SK-N-SH (cell line): ENCODE results near the gene ARHGEF7. TPM values are rescaled to one million over a fixed set of nuclear protein-coding genes. Genes with fewer than 3 reads are reported as not detected.

Experiments
- CTCF ChIA-PET: fragments of 300-600, 350-600 bp; formaldehyde crosslinking; extraction: SDS; loops from one replicate; lab custom pipeline; 2021; lab: Yijun Ruan, JAX
- POLR2A ChIA-PET: fragments of 350-600 bp; sonication (Branson Sonifier 250); formaldehyde crosslinking; extraction: SDS; loops from one replicate; lab custom pipeline; 2020; ENCODE audit warnings: antibody characterized with exemption, inconsistent platforms; lab: Yijun Ruan, JAX
- DNase-seq: peaks from one replicate; pipeline ENCODE4 v3.0.0; 2012
- H2AFZ ChIP-seq: fragments of 200-600 bp; sonication (generic); 2 replicates; pipeline ENCODE4 v1.8.1; 2016; ENCODE audit warnings: antibody characterized with exemption, mild to moderate bottlenecking, low read depth
- H3F3A ChIP-seq: fragments of 200-600 bp; sonication (generic); replicated peaks from 2 replicates; pipeline ENCODE3; 2016; ENCODE audit warnings: antibody characterized with exemption, mild to moderate bottlenecking; ENCODE audit not compliant: insufficient read depth
- H3K27ac ChIP-seq, 2 experiments: fragments of 200-500 bp in 1 of 2; fragments of 200-600 bp in 1 of 2; sonication (Bioruptor generic) in 1 of 2; sonication (generic), shearing (Covaris generic) in 1 of 2; 2 replicates each; pipeline versions ENCODE4 v1.5.1 to v1.6.1; 2014 to 2016; ENCODE audit warnings: low read depth in 2 of 2, inconsistent platforms in 1 of 2, low read length in 1 of 2, mild to moderate bottlenecking in 1 of 2, mixed read lengths in 1 of 2
- H3K27me3 ChIP-seq: fragments of 200-600 bp; sonication (generic), shearing (Covaris generic); 2 replicates; pipeline ENCODE4 v1.6.1; 2016; ENCODE audit warnings: mixed run types; ENCODE audit not compliant: insufficient read depth
- H3K36me3 ChIP-seq, 2 experiments: fragments of 200-500 bp in 1 of 2; fragments of 200-600 bp in 1 of 2; sonication (Bioruptor generic) in 1 of 2; sonication (generic) in 1 of 2; replicated peaks in 1 of 2; 2 replicates each; pipeline versions ENCODE3 to v1.5.1; 2014 to 2016; ENCODE audit warnings: low read length in 1 of 2, mild to moderate bottlenecking in 1 of 2; ENCODE audit not compliant: insufficient read depth in 2 of 2, control insufficient read depth in 1 of 2
- H3K4me1 ChIP-seq, 2 experiments: fragments of 200-500 bp in 1 of 2; fragments of 200-600 bp in 1 of 2; sonication (Bioruptor generic) in 1 of 2; sonication (generic), shearing (Covaris generic) in 1 of 2; 2 replicates each; pipeline versions ENCODE4 v1.5.1 to v1.6.1; 2014 to 2016; ENCODE audit warnings: low read depth in 1 of 2, low read length in 1 of 2, mixed run types in 1 of 2; ENCODE audit not compliant: insufficient read depth in 2 of 2, control insufficient read depth in 1 of 2
- H3K4me2 ChIP-seq: fragments of 200-600 bp; sonication (generic), shearing (Covaris generic); 2 replicates; pipeline ENCODE4 v1.6.1; 2017; ENCODE audit warnings: mixed run types
- H3K4me3 ChIP-seq, 2 experiments: fragments of 200-500 bp in 1 of 2; fragments of 200-600 bp in 1 of 2; sonication (Bioruptor generic) in 1 of 2; sonication (generic), shearing (Covaris generic) in 1 of 2; 2 replicates each; pipeline versions ENCODE4 v1.5.1 to v1.8.1; 2014 to 2016; ENCODE audit warnings: low read depth in 2 of 2, inconsistent platforms in 1 of 2, low read length in 1 of 2, mild to moderate bottlenecking in 1 of 2, mixed read lengths in 1 of 2, moderate library complexity in 1 of 2
- H3K79me2 ChIP-seq: fragments of 200-600 bp; sonication (generic); 2 replicates; pipeline ENCODE4 v1.8.1; 2017; ENCODE audit warnings: mild to moderate bottlenecking; ENCODE audit not compliant: insufficient read depth
- H3K9ac ChIP-seq: fragments of 200-600 bp; sonication (generic); 2 replicates; pipeline ENCODE4 v1.6.1; 2017; ENCODE audit warnings: mixed run types
- H3K9me2 ChIP-seq: fragments of 200-600 bp; sonication (generic); 2 replicates; pipeline ENCODE4 v1.6.1; 2017; ENCODE audit warnings: mixed run types
- H3K9me3 ChIP-seq: fragments of 200-600 bp; sonication (generic); 2 replicates; pipeline ENCODE4 v1.6.1; 2017; ENCODE audit warnings: mixed run types, mild to moderate bottlenecking, moderate library complexity
- H4K20me1 ChIP-seq: fragments of 200-600 bp; sonication (generic); 2 replicates; pipeline ENCODE4 v1.6.1; 2017; ENCODE audit warnings: mild to moderate bottlenecking, mixed run types; ENCODE audit not compliant: insufficient read depth
- CHD2 ChIP-seq: fragments of 150-350 bp; IDR thresholded peaks from 2 replicates; pipeline ENCODE4 v1.6.1; 2018; ENCODE audit warnings: low read length; ENCODE audit not compliant: partially characterized antibody
- EP300 ChIP-seq, 2 experiments: IDR thresholded peaks; 2 replicates each; pipeline versions ENCODE4 v1.4.0 to v1.6.1; 2012; ENCODE audit warnings: borderline replicate concordance in 1 of 2, low read depth in 1 of 2, low read length in 1 of 2
- FOXJ3 ChIP-seq: sonication (generic); formaldehyde crosslinking; IDR thresholded peaks from 2 replicates; pipeline ENCODE4 v1.5.1; 2020; ENCODE audit warnings: mild to moderate bottlenecking, missing genetic modification reagents
- FOXM1 ChIP-seq: IDR thresholded peaks from 2 replicates; pipeline ENCODE4 v1.4.0; 2012; ENCODE audit warnings: low read depth, mild to moderate bottlenecking
- GATA2 ChIP-seq: sonication (generic); formaldehyde crosslinking; IDR thresholded peaks from 2 replicates; pipeline ENCODE4 v1.5.0; 2020; ENCODE audit warnings: mild to moderate bottlenecking, missing genetic modification reagents
- NFIC ChIP-seq: IDR thresholded peaks from 2 replicates; pipeline ENCODE4 v1.4.0; 2012; ENCODE audit warnings: borderline replicate concordance
- NRF1 ChIP-seq: IDR thresholded peaks from 2 replicates; pipeline ENCODE4 v1.6.1; 2012; ENCODE audit warnings: low read depth, mild to moderate bottlenecking, low read length
- RCOR1 ChIP-seq: fragments of 150-350 bp; IDR thresholded peaks from 2 replicates; pipeline ENCODE4 v1.6.1; 2017; ENCODE audit warnings: antibody characterized with exemption, low read length
- REST ChIP-seq: IDR thresholded peaks from 2 replicates; pipeline ENCODE4 v1.6.1; 2012; ENCODE audit warnings: mild to moderate bottlenecking, low read depth, low read length, moderate library complexity
- RFX5 ChIP-seq: IDR thresholded peaks from 2 replicates; pipeline ENCODE4 v1.6.1; 2012; ENCODE audit warnings: mild to moderate bottlenecking, improper control_type of control experiment, low read length
- SMC3 ChIP-seq: IDR thresholded peaks from 2 replicates; pipeline ENCODE4 v1.6.1; 2012; ENCODE audit warnings: low read depth, low read length, improper control_type of control experiment
- TCF12 ChIP-seq: IDR thresholded peaks from 2 replicates; pipeline ENCODE4 v1.4.0; 2012
- USF2 ChIP-seq: fragments of 150-350 bp; IDR thresholded peaks from 2 replicates; pipeline ENCODE4 v1.6.1; 2017; ENCODE audit warnings: antibody characterized with exemption, low read length, low read depth, borderline replicate concordance
- ZBTB33 ChIP-seq: IDR thresholded peaks from 2 replicates; pipeline ENCODE4 v1.4.0; 2012; ENCODE audit warnings: low read depth, borderline replicate concordance
- WGBS: methylation state at CpG from one replicate; pipeline ENCODE4 v1.1.6; 2017; ENCODE audit warnings: low lambda C conversion rate; 5-methylcytosine and 5-hydroxymethylcytosine counted together
- polyA plus RNA-seq, 3 experiments: library from polyadenylated mRNA; depleted of rRNA; stranded (reverse); fragments of >200 nt; gene quantifications; 2 replicates each; pipeline ENCODE4 v1.2.3, GENCODE V29; 2012

Gene ARHGEF7
- polyA plus RNA-seq, 1 of the 3 experiments (the other 2 are of a cell fraction), result 21.6 TPM

- TF ChIP-seq REST (no peak), SMC3 (no peak), RFX5 (no peak), CHD2 (no peak), NFIC (no peak), ZBTB33 (no peak), FOXM1 (no peak)
These were observed 211.5 kb downstream of the ARHGEF7 start (continued) for GRCh38 chr13:111326621-111326965.

- H3K9me3 ChIP-seq, result no peaks in the 10 kb centered on the region
- no peaks in the 10 kb centered on the region for H3K79me2 ChIP-seq
- no peak for TF ChIP-seq TCF12
- TF ChIP-seq ZBTB33, result no peak
- TF ChIP-seq EP300 (IDR thresholded peaks at IDR 0.05; ENCODE audit: borderline replicate concordance in 1 of 2, low read depth in 1 of 2, low read length in 1 of 2), result no peak
- no peak for TF ChIP-seq RCOR1
- TF ChIP-seq FOXM1, result no peak
- no peak for TF ChIP-seq NFIC
- no peak for TF ChIP-seq NRF1
- TF ChIP-seq FOXJ3 (CRISPR knock-in tag), result no peak
- TF ChIP-seq USF2, result no peak
- TF ChIP-seq GATA2 (CRISPR knock-in tag), result no peak
- no peaks in the 10 kb centered on the region for H3F3A ChIP-seq
- no peaks in the 10 kb centered on the region for H3K36me3 ChIP-seq
- H4K20me1 ChIP-seq, result no peaks in the 10 kb centered on the region
- H3K4me1 ChIP-seq, result peaks cover 0 to 23% of the 10 kb centered on the region in 2 experiments; a peak in 1 of 4 replicates
- no peak overlapping the region for H3K4me2 ChIP-seq
- DNase-seq, result no peak
- H3K4me3 ChIP-seq, result no peak overlapping the region; a peak in 1 of 4 replicates
- no peak overlapping the region for H3K27ac ChIP-seq
- ChIA-PET CTCF (no interaction called here), POLR2A (no interaction called here)
- no peak overlapping the region for H3K9ac ChIP-seq
- H3K27me3 ChIP-seq, result peaks cover 72% of the 10 kb centered on the region
- 48% methylated on average over 8 of the region's 16 CpGs for WGBS
- H3K9me2 ChIP-seq, result no peaks in the 10 kb centered on the region
- H2AFZ ChIP-seq, result no peak overlapping the region
These were observed 212.0 kb downstream of the ARHGEF7 start for GRCh38 chr13:111326981-111327642.
